Astrocyte (in vitro differentiated cells and primary cell): Measurements from ENCODE around the gene NKAPL. TPM values are rescaled to one million over a fixed set of nuclear protein-coding genes. Genes with fewer than 3 reads are reported as not detected.

ENCODE experiments used
- DNase-seq: peaks from one replicate; pipeline ENCODE4 v3.0.0-alpha.2; 2010; ENCODE audit warnings: low read depth
- FAIRE-seq: peaks from 2 replicates; lab custom pipeline; 2011; peaks lifted over from hg19 to GRCh38; lab: Jason Lieb, UNC
- H2AFZ ChIP-seq: 2 replicates; pipeline ENCODE4 v1.6.0; 2012; ENCODE audit warnings: low read depth, low read length, inconsistent platforms
- H3K27ac ChIP-seq: 2 replicates; pipeline ENCODE4 v1.5.1; 2011; ENCODE audit warnings: low read depth, low read length, inconsistent platforms
- H3K27me3 ChIP-seq: 2 replicates; pipeline ENCODE4 v1.6.0; 2011; ENCODE audit warnings: low read length, inconsistent platforms; ENCODE audit not compliant: insufficient read depth
- H3K36me3 ChIP-seq: 2 replicates; pipeline ENCODE4 v1.5.1; 2011; ENCODE audit warnings: low read length, inconsistent platforms; ENCODE audit not compliant: insufficient read depth
- H3K4me1 ChIP-seq: 2 replicates; pipeline ENCODE4 v1.5.1; 2011; ENCODE audit warnings: low read length, inconsistent platforms; ENCODE audit not compliant: insufficient read depth
- H3K4me2 ChIP-seq: 2 replicates; pipeline ENCODE4 v1.6.0; 2012; ENCODE audit warnings: low read length, inconsistent platforms
- H3K4me3 ChIP-seq: 2 replicates; pipeline ENCODE4 v1.5.1; 2011; ENCODE audit warnings: low read depth, mild to moderate bottlenecking, low read length, inconsistent platforms; ENCODE audit not compliant: insufficient read depth
- H3K79me2 ChIP-seq: 2 replicates; pipeline ENCODE4 v1.6.0; 2012; ENCODE audit warnings: mild to moderate bottlenecking, low read length, inconsistent platforms; ENCODE audit not compliant: insufficient read depth
- H3K9ac ChIP-seq: 2 replicates; pipeline ENCODE4 v1.6.0; 2012; ENCODE audit warnings: mild to moderate bottlenecking, low read length, inconsistent platforms
- H3K9me3 ChIP-seq: 2 replicates; pipeline ENCODE4 v1.5.1; 2012; ENCODE audit warnings: low read depth, mild to moderate bottlenecking, low read length, inconsistent platforms; ENCODE audit not compliant: insufficient read depth
- H4K20me1 ChIP-seq: 2 replicates; pipeline ENCODE4 v1.6.0; 2012; ENCODE audit warnings: low read length, inconsistent platforms; ENCODE audit not compliant: insufficient read depth
- H3K27ac Mint-ChIP-seq: one replicate; pipeline ENCODE4 v1.8.0; 2021; ENCODE audit warnings: mild to moderate bottlenecking, mixed read lengths; ENCODE audit not compliant: unreplicated experiment
- H3K27me3 Mint-ChIP-seq: one replicate; pipeline ENCODE4 v1.8.0; 2021; ENCODE audit warnings: low read depth, mixed read lengths; ENCODE audit not compliant: unreplicated experiment
- H3K36me3 Mint-ChIP-seq: one replicate; pipeline ENCODE4 v1.8.0; 2021; ENCODE audit warnings: low read depth, mixed read lengths; ENCODE audit not compliant: unreplicated experiment
- H3K4me1 Mint-ChIP-seq: one replicate; pipeline ENCODE4 v1.8.0; 2021; ENCODE audit warnings: low read depth, mixed read lengths; ENCODE audit not compliant: unreplicated experiment
- H3K4me3 Mint-ChIP-seq: one replicate; pipeline ENCODE4 v1.8.0; 2021; ENCODE audit warnings: mild to moderate bottlenecking, moderate library complexity, mixed read lengths; ENCODE audit not compliant: unreplicated experiment
- H3K9me3 Mint-ChIP-seq: one replicate; pipeline ENCODE4 v1.8.0; 2021; ENCODE audit warnings: mild to moderate bottlenecking, mixed read lengths; ENCODE audit not compliant: unreplicated experiment
- CTCF ChIP-seq: IDR thresholded peaks from 2 replicates; pipeline ENCODE4 v1.5.1; 2011; ENCODE audit warnings: low read depth, mild to moderate bottlenecking, inconsistent platforms, low read length, moderate library complexity; ENCODE audit not compliant: insufficient read depth
- EZH2 ChIP-seq: IDR thresholded peaks from 2 replicates; pipeline ENCODE4 v1.6.1; 2012; ENCODE audit warnings: mild to moderate bottlenecking, low read length, inconsistent platforms; ENCODE audit not compliant: insufficient read depth
- total RNA-seq: library from RNA; stranded (reverse); gene quantifications from 2 replicates; pipeline ENCODE4 v1.2.1, GENCODE V29; 2021

The NKAPL gene
- total RNA-seq, 1 donor from 2014 or later, result not detected

- Mint-ChIP-seq H3K4me1 (no peaks in the 10 kb centered on the region), H3K4me3 (peak overlapping the region; percentile 96), H3K27me3 (no peaks in the 10 kb centered on the region), H3K36me3 (peaks cover 16% of the 10 kb centered on the region), H3K27ac (no peak overlapping the region), H3K9me3 (no peaks in the 10 kb centered on the region)
- H3K9ac ChIP-seq, result no peak overlapping the region
- no peaks in the 10 kb centered on the region for H3K27me3 ChIP-seq
- H3K79me2 ChIP-seq, result peaks cover 19% of the 10 kb centered on the region
- no peaks in the 10 kb centered on the region for H3K4me1 ChIP-seq
- peaks cover 4% of the 10 kb centered on the region for H3K9me3 ChIP-seq
- no peak overlapping the region for H3K27ac ChIP-seq
- H3K4me3 ChIP-seq, result no peak overlapping the region
- TF ChIP-seq EZH2, result no peak
- TF ChIP-seq CTCF, result no peak
- no peak for DNase-seq
- no peaks in the 10 kb centered on the region for H4K20me1 ChIP-seq
- no peak for FAIRE-seq
- peak overlapping the region; percentile 90 for H3K4me2 ChIP-seq
- peaks cover 17% of the 10 kb centered on the region for H3K36me3 ChIP-seq
- no peak overlapping the region for H2AFZ ChIP-seq
Measured at GRCh38 chr6:28282926-28283325, 23.8 kb downstream of the NKAPL start.

- H2AFZ ChIP-seq, result no peak overlapping the region
- peaks cover 5% of the 10 kb centered on the region for H3K4me1 Mint-ChIP-seq
- no peaks in the 10 kb centered on the region for H3K4me1 ChIP-seq
- no peak overlapping the region for H3K9ac ChIP-seq
- H3K27ac ChIP-seq, result no peak overlapping the region
- no peak overlapping the region for H3K4me3 Mint-ChIP-seq
- no peaks in the 10 kb centered on the region for H3K27me3 Mint-ChIP-seq
- H3K27ac Mint-ChIP-seq, result no peak overlapping the region
- no peaks in the 10 kb centered on the region for H3K9me3 ChIP-seq
- H3K27me3 ChIP-seq, result no peaks in the 10 kb centered on the region
- H4K20me1 ChIP-seq, result no peaks in the 10 kb centered on the region
- no peak overlapping the region for H3K4me3 ChIP-seq
- DNase-seq (no peak), FAIRE-seq (no peak)
- no peak overlapping the region for H3K4me2 ChIP-seq
- no peaks in the 10 kb centered on the region for H3K9me3 Mint-ChIP-seq
- peaks cover 9% of the 10 kb centered on the region for H3K36me3 Mint-ChIP-seq
- peaks cover 12% of the 10 kb centered on the region for H3K36me3 ChIP-seq
- no peaks in the 10 kb centered on the region for H3K79me2 ChIP-seq
- TF ChIP-seq CTCF (no peak), EZH2 (no peak)
Measured at GRCh38 chr6:28291573-28291972, 32.5 kb downstream of the NKAPL start.

- Histone ChIP-seq H3K79me2 (no peaks in the 10 kb centered on the region), H3K27ac (no peak overlapping the region), H3K4me3 (no peak overlapping the region), H2AFZ (no peak overlapping the region), H3K4me2 (no peak overlapping the region), H3K9me3 (no peaks in the 10 kb centered on the region), H3K9ac (no peak overlapping the region), H3K36me3 (peaks cover 9% of the 10 kb centered on the region), H4K20me1 (no peaks in the 10 kb centered on the region), H3K27me3 (no peaks in the 10 kb centered on the region), H3K4me1 (no peaks in the 10 kb centered on the region)
- TF ChIP-seq EZH2 (no peak), CTCF (no peak)
- no peak for FAIRE-seq
- no peak overlapping the region for H3K27ac Mint-ChIP-seq
- no peaks in the 10 kb centered on the region for H3K9me3 Mint-ChIP-seq
- no peaks in the 10 kb centered on the region for H3K27me3 Mint-ChIP-seq
- H3K4me1 Mint-ChIP-seq, result peaks cover 15% of the 10 kb centered on the region
- no peak for DNase-seq
- no peak overlapping the region for H3K4me3 Mint-ChIP-seq
- peaks cover 14% of the 10 kb centered on the region for H3K36me3 Mint-ChIP-seq
Measured at GRCh38 chr6:28295326-28295725, 36.2 kb downstream of the NKAPL start.
